Panc1 (cell line): ENCODE data around the gene ZNF490.

Source experiments
- POLR2AphosphoS5 ChIP-seq: IDR thresholded peaks from 2 replicates; pipeline ENCODE4 v1.6.1; 2012; ENCODE audit warnings: mild to moderate bottlenecking, low read depth, low read length, moderate library complexity
- SIN3A ChIP-seq: IDR thresholded peaks from 2 replicates; pipeline ENCODE4 v1.6.1; 2012; ENCODE audit warnings: low read depth, mild to moderate bottlenecking, low read length, moderate library complexity, borderline replicate concordance; ENCODE audit not compliant: insufficient read depth
- TCF7L2 ChIP-seq: IDR thresholded peaks from 2 replicates; pipeline ENCODE4 v1.6.1; 2011; ENCODE audit warnings: mild to moderate bottlenecking, low read depth, low read length, inconsistent platforms
- TF ChIP-seq, protein P1 (sequence below): fragments of 450-650 bp; IDR thresholded peaks from 2 replicates; pipeline ENCODE4 v1.5.1; 2017; ENCODE audit warnings: mild to moderate bottlenecking
- TF ChIP-seq, protein P2 (sequence below), 2 experiments: IDR thresholded peaks; 2 replicates each; pipeline ENCODE4 v1.6.1; 2011 to 2012; ENCODE audit warnings: low read depth in 2 of 2, control low read depth in 1 of 2, low read length in 1 of 2, mild to moderate bottlenecking in 1 of 2, moderate library complexity in 1 of 2; ENCODE audit not compliant: insufficient read depth in 1 of 2

DNA sequence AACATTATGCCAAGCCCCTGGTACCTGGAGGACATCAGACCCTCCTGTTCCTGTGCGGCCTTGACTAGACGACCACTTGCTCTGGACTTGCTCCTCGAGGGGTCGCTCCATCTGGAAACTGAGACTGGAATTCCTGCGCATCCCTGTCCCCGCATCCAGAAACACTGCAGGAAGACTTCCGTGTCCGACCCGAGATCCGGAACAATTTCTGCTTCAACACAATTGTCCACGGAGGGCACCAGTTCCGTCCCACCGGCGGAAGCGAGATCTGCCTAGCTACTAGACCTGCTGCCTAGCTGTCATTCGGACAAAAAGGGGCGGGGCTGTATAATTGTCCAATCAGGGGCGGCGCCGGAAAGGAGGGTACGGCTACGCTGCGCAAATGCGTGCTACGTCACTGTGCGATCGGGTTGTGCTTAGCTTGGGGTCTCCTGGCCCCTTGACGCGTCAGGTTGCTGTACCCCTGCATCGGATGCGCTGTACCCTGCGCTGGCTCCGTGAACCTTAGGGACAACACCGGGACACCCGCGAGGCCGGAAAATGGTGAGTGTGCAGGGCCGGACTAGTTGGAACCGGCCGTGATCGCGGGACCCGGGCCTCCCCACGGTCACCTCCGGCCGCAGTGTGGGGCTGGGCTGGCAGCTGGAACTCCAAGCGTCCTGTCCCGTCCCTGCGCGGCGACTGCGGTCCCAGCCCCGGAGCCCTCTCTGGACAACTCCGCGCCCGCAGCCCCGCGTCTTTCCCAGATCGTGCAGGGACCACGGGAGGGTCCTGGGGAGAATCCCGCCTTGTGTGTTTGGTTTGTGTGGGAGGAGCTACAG is at the start of gene ZNF490, which contains the start of gene ZNF791:
- TF ChIP-seq, protein P1, sequence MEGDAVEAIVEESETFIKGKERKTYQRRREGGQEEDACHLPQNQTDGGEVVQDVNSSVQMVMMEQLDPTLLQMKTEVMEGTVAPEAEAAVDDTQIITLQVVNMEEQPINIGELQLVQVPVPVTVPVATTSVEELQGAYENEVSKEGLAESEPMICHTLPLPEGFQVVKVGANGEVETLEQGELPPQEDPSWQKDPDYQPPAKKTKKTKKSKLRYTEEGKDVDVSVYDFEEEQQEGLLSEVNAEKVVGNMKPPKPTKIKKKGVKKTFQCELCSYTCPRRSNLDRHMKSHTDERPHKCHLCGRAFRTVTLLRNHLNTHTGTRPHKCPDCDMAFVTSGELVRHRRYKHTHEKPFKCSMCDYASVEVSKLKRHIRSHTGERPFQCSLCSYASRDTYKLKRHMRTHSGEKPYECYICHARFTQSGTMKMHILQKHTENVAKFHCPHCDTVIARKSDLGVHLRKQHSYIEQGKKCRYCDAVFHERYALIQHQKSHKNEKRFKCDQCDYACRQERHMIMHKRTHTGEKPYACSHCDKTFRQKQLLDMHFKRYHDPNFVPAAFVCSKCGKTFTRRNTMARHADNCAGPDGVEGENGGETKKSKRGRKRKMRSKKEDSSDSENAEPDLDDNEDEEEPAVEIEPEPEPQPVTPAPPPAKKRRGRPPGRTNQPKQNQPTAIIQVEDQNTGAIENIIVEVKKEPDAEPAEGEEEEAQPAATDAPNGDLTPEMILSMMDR = no peak
- TF ChIP-seq POLR2AphosphoS5 = peak; percentile 65; the same call in 1 of the 2 replicates
- TF ChIP-seq, protein P2, sequence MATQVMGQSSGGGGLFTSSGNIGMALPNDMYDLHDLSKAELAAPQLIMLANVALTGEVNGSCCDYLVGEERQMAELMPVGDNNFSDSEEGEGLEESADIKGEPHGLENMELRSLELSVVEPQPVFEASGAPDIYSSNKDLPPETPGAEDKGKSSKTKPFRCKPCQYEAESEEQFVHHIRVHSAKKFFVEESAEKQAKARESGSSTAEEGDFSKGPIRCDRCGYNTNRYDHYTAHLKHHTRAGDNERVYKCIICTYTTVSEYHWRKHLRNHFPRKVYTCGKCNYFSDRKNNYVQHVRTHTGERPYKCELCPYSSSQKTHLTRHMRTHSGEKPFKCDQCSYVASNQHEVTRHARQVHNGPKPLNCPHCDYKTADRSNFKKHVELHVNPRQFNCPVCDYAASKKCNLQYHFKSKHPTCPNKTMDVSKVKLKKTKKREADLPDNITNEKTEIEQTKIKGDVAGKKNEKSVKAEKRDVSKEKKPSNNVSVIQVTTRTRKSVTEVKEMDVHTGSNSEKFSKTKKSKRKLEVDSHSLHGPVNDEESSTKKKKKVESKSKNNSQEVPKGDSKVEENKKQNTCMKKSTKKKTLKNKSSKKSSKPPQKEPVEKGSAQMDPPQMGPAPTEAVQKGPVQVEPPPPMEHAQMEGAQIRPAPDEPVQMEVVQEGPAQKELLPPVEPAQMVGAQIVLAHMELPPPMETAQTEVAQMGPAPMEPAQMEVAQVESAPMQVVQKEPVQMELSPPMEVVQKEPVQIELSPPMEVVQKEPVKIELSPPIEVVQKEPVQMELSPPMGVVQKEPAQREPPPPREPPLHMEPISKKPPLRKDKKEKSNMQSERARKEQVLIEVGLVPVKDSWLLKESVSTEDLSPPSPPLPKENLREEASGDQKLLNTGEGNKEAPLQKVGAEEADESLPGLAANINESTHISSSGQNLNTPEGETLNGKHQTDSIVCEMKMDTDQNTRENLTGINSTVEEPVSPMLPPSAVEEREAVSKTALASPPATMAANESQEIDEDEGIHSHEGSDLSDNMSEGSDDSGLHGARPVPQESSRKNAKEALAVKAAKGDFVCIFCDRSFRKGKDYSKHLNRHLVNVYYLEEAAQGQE (IDR thresholded peaks at IDR 0.05; ENCODE audit: insufficient read depth in 1 of 2, low read depth in 2 of 2, low read length in 1 of 2) = no peak
- peak; percentile 17; the same call in 1 of the 2 replicates for TF ChIP-seq SIN3A
- no peak for TF ChIP-seq TCF7L2
